NCI-H524 treated with DMSO at 0.1 percent for 48 hours (cell line): ENCODE measurements around the gene PHLDB3.
"Not testable (repeated sequence)": the region's sequence is repeated elsewhere in the genome, so short reads cannot be mapped to it uniquely, and the experiment has no call there.

Source experiments
- DNase-seq: peaks from one replicate; lab custom pipeline; 2025; lab: John Stamatoyannopoulos, UW

The PHLDB3 gene

DNA sequence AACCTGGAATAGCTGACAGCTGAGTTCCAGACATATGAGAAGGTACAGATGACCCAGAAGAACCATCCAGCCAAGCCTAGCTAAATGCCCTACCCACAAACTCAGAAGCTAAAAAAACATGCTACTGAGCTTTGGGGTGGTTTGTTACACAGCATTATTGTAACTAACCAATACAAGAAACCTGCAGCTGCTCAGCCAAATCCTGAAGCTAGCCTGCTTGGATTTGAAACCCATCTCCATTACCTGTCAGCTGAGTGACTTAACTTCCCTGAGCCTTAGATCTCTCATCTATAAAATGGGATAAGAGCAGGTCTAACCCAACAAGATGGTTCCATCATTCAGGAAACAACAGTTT is 64.9 kb downstream of the PHLDB3 start:
- no peak for DNase-seq

DNA sequence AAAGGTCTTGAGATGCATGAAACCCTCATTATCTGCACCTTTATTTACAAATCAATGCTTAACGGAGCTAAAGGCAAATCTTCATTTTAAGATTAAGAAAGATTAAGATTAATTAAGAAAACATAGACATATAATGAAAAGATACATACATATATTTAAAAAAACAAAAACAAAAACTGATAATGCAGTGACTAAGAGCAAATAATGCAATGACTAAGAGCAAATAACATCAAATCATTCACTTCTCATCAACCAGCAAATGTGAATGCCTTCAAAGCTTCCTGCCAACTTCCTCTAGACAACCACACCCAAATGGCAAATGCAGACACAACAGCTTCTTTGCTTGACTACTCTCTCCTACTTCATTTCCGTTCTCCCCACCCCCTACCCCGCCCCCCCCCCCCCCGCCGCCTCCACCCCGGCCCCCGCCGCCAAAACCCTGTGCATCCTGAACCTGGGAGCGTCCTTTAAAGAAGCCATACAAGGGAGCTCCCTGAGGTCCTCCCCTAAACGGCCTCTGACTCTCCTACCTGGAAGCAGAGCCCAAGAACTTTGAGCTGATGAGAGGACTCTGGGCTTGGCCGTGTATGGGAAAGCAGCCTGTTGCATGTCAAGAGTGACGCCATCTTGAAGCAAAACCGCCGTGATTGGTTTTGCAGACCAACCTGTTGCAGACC is 65.4 kb downstream of the PHLDB3 start:
- DNase-seq, result no peak

DNA sequence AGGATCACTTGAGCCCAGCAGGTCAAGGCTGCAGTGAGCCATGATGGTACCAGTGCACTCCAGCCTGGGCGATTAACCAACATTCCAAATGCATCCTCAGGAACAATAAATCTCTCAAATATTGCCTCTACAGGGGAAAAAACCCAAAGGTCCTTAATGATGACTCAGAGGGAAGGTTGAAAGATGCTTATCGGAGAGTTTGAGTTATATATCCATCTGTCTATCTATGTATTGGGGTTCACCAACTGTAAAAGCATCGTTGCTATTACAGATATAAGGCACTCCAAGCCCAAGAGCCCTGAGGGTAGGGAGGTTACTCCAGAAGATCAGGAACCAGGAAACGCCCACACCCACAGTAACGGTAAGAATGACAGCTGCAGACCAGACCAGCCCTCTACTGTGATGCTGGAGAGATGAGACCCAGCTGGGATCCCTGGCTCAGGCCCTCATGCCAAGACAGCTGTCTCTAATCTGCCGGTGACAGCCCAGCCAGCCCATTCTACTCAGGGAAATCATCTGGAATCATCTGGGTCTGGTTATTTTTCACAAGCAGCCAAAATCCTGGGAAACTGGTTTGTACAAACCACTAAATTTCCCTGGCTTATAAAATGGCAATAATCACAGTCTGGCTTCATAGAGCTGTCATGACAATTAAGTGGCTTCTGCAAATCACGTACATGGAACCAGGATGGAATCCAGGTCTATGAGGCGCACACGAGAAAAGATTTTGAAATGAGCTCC is 66.1 kb downstream of the PHLDB3 start:
- DNase-seq, result no peak

DNA sequence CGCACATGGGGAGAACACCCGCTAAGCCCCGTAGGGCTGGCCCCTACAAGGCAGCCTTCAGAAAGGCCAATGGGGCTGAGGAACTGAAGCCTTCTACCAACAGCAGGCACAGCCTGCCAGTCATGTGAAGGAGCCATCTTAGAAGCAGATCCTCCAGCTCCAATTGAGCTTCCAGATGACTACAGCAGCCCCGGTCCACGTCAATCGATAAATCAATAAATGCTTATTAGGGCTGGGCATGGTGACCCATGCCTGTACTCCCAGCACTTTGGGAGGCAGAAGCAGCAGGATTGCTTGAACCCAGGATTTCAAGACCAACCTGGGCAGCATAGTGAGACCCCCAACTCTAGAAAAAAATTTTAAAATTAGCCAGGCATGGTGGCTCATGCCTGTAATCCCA is 66.8 kb downstream of the PHLDB3 start:
- no peak for DNase-seq

DNA sequence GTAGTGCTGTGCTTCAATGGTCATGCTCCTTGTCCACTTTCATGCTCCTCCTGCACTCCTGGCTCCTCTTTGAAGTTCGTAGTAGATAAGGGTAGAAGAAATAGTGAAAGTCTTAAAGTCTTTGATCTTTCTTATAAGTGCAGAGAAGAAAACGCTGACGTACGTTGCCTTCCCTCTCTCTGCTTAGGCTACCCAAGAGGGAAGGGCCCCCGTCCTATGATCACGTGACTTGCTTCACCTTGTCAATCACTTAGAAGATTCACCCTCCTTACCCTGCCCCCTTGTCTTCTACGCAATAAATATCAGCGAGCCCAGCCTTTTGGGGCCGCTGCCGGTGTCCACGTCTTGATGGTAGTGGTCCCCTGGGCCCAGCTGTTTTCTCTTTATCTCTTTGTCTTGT is 67.3 kb downstream of the PHLDB3 start:
- not testable (repeated sequence) for DNase-seq

DNA sequence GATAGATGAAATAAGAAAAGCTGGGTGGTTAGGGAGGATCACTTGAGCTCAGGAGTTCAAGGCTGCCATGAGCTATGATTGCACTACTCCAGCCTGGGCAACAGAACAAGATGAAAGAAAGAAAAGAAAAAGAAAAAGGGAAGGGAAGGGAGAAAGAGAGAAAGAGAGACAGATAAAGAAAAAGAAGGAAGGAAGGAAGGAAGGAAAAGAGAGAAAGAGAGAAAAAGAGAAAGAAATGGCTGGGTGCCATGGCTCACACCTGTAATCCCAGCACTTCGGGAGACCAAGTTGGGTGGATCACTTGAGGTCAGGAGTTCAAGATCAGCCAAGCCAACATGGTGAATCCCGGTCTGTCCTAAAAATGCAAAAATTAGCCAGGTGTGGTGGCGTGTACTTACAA is 68.8 kb downstream of the PHLDB3 start:
- DNase-seq, result no peak

DNA sequence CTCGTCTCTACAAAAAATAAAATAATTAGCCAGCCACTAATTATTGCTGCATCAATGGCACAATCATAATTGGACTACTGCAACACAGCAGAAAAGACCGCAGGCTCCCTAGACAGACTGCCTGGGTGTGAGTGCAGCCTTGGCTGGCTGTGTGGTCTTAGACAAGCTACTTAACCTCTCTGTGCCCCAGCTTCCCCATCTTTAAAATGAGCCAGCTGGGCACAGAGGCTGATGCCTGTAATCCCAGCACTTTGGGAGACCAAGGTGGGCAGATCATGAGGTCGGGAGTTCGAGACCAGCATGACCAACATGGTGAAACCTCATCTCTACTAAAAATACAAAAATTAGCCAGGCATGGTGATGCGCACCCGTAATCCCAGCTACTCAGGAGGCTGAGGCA is 70.9 kb downstream of the PHLDB3 start:
- no peak for DNase-seq

DNA sequence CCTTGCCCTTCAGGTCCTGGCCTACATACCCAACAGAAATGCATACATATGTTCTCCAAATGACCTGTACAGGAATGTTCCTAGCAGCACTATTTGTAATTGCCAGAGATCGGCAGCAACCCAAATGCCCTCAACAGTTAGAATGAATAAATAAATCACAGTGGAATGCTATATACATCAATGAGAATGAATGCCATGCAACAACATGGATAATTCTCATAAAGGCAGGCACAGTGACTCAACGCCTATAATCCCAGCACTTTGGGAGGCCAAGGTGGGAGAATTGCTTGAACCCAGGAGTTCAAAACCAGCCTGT is 71.2 kb downstream of the PHLDB3 start:
- DNase-seq, result no peak

DNA sequence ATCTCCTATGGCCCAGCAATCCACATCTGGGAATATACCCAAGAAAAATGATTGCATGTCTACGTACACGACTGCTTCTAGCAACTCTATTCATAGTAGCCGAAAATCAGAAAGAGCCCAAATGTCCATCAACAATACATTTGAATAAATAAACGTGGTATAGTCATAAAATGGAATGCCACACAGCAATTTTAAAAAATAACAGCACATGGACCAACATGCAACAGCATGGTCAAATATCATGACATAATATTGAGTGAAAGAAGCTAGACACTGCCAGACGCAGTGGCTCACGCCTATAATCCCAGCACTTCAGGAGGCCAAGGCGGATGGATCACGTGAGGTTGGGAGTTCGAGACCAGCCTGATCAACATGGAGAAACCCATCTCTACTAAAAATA is 73.6 kb downstream of the PHLDB3 start:
- DNase-seq, result no peak

DNA sequence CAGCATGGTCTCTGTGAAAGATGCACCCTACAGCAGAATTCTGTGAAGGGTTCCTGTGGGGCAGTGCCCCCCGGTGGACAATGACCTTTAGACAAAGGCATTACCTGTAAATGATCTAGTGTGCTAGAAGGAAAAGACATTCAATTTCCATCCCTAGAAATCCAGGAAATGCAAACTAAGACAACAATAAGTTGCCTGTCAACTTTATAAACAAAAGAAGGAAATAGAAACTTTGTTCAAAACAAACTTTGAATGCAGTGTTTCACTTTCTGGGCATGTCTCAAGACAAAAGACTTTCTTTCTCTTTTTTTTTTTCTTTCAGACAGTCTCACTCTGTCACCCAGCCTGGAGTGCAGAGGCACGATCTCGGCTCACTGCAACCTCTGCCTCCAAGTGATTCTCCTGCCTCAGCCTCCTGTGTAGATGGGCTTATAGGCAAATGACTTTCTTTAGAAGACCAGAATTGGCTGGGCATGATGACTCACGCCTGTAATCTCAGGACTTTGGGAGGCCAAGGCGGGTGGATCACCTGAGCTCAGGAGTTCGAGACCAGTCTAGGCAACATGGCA is 74.3 kb downstream of the PHLDB3 start:
- no peak for DNase-seq

DNA sequence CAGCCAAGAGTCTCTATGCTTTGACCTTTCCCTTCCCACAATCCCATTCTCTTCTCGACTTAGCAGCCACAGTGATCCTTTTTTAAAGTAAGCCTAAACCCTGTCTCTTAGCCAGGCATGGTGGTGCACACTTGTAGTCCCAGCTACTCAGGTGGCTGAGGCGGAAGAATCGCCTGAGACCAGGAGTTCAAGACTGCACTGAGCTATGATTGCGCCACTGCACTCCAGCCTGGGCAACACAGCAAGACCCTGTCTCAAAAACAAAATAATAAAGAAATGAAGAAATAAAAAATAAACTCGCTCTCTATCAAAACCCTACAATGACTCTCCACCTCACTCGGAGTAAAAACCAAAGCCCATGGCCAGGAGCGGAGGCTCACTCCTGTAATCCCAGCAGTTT is 75.2 kb downstream of the PHLDB3 start:
- no peak for DNase-seq

DNA sequence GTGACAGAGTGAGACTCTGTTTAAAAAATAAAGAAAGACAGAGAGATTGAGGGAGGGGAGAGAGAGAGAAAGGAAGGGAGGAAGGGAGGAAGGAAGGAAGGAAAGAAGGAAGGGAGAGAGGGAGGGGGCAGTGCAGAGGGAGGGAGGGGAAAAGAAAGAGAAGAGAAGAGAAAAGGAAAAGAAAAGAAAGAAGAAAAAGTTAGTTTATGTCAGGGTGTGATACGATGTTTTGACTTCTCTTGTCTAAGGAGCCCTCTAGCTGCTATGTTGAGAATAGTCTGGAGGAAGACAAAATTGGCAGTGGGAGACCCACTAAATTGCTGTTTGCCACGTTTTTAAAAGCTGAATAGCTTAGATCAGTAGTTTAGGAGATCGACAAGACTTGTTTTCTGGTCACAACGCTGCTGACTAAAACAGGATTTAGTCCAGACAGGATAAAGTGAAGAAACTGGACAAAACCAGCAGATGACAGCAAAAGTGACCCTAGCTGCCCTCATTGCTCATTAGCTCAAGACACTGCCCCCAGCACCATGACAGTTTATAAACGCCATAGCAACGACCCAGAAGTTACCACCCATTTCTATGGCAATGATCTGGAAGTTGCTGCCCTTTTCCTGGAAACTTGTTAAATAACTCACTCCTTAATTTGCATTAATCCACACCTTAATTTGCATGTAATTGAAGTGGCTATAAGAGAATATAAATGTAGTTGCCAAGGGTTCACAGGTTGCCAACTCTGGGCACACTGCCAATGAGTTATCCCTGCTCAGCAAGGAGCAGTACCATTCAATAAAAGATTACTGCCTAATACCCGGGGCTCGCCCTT is 78.8 kb downstream of the PHLDB3 start:
- no peak for DNase-seq
